ENCODE data around the gene TSEN34.
A peak's percentile ranks its signal among the peaks of the same experiment; 100 is the strongest.
"Not testable (repeated sequence)": the region's sequence is repeated elsewhere in the genome, so short reads cannot be mapped to it uniquely, and the experiment has no call there.

Gene TSEN34

GRCh38 chr19:54211235-54211634, 20.1 kb downstream of the TSEN34 start:
- peak overlapping the region; percentile 33 to 90 (median 80) for H3K27ac Mint-ChIP-seq
- H3K36me3 Mint-ChIP-seq (ENCODE audit: low read depth) = peaks cover 45% of the 10 kb centered on the region

GRCh38 chr19:54214217-54214616, 23.1 kb downstream of the TSEN34 start:
- not testable (repeated sequence) for H3K27ac Mint-ChIP-seq; H3K4me3 Mint-ChIP-seq; H3K9me3 Mint-ChIP-seq; H3K27me3 Mint-ChIP-seq (ENCODE audit: low read depth)
- Mint-ChIP-seq H3K36me3 (ENCODE audit: low read depth) (peaks cover 27% of the 10 kb centered on the region), H3K4me1 (peaks cover 19% of the 10 kb centered on the region)

More at GRCh38 chr19:54211235-54211634, 20.1 kb downstream of the TSEN34 start:
- H3K4me3 Mint-ChIP-seq = peak overlapping the region in 1 of 3 experiments; percentile 7
- no peaks in the 10 kb centered on the region for H3K27me3 Mint-ChIP-seq (ENCODE audit: low read depth)
- H3K4me1 Mint-ChIP-seq = peaks cover 30% of the 10 kb centered on the region
- no peaks in the 10 kb centered on the region for H3K9me3 Mint-ChIP-seq
- TF ChIP-seq, protein P1, sequence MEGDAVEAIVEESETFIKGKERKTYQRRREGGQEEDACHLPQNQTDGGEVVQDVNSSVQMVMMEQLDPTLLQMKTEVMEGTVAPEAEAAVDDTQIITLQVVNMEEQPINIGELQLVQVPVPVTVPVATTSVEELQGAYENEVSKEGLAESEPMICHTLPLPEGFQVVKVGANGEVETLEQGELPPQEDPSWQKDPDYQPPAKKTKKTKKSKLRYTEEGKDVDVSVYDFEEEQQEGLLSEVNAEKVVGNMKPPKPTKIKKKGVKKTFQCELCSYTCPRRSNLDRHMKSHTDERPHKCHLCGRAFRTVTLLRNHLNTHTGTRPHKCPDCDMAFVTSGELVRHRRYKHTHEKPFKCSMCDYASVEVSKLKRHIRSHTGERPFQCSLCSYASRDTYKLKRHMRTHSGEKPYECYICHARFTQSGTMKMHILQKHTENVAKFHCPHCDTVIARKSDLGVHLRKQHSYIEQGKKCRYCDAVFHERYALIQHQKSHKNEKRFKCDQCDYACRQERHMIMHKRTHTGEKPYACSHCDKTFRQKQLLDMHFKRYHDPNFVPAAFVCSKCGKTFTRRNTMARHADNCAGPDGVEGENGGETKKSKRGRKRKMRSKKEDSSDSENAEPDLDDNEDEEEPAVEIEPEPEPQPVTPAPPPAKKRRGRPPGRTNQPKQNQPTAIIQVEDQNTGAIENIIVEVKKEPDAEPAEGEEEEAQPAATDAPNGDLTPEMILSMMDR (IDR thresholded peaks at IDR 0.05; ENCODE audit: unreplicated experiment in 3 of 3) = no peak

DNA sequence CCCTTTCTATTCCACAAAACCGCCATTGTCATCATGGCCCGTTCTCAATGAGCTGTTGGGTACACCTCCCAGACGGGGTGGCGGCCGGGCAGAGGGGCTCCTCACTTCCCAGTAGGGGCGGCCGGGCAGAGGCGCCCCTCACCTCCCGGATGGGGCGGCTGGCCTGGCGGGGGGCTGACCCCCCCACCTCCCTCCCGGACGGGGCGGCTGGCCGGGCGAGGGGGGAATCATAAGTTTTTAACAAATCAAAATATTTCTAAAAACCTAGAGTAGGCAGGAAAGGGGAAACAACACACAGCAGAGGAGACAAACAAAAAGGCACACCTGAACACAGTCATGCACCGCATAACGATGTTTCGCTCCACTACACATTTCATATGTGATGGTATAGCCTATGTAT, 23.6 kb downstream of the TSEN34 start:
- Mint-ChIP-seq H3K36me3 (ENCODE audit: low read depth) (peaks cover 26% of the 10 kb centered on the region), H3K4me1 (peaks cover 17% of the 10 kb centered on the region)
- H3K9me3 Mint-ChIP-seq; H3K27ac Mint-ChIP-seq; H3K4me3 Mint-ChIP-seq; H3K27me3 Mint-ChIP-seq (ENCODE audit: low read depth): not testable (repeated sequence)

DNA sequence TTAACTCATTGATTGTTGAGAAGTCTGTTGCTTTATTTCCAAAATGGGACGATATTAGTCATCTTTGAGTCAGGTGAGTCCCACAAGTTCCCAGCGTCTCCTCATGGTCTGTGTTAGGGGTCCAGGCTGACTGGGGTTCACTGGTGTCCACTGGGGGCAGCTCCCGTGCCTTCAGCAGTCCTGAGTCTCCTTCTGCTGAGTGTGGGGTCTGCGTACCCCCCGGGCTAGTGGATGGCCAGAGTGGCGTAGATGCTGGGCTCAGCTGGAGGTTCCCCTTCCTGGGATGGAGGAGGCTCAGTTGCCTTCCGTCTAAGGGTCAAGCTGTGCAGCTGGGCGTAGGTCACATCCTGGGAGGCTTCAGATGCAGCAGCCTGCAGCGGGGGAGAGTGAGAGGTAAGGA, 25.8 kb downstream of the TSEN34 start:
- no peak overlapping the region for H3K27ac Mint-ChIP-seq
- H3K4me3 Mint-ChIP-seq = no peak overlapping the region
- TF ChIP-seq, protein P1 (IDR thresholded peaks at IDR 0.05; ENCODE audit: unreplicated experiment in 3 of 3) = no peak
- no peaks in the 10 kb centered on the region for H3K9me3 Mint-ChIP-seq
- H3K4me1 Mint-ChIP-seq = peaks cover 4% of the 10 kb centered on the region
- peaks cover 16% of the 10 kb centered on the region for H3K36me3 Mint-ChIP-seq (ENCODE audit: low read depth)
- peaks cover 8% of the 10 kb centered on the region for H3K27me3 Mint-ChIP-seq (ENCODE audit: low read depth)

- H3K36me3 Mint-ChIP-seq (ENCODE audit: low read depth) = peaks cover 14% of the 10 kb centered on the region
- H3K27me3 Mint-ChIP-seq (ENCODE audit: low read depth); H3K9me3 Mint-ChIP-seq; H3K4me3 Mint-ChIP-seq; H3K4me1 Mint-ChIP-seq: not testable (repeated sequence)
- peak overlapping the region in 1 of 3 experiments; percentile 65 for H3K27ac Mint-ChIP-seq
Observed at GRCh38 chr19:54217517-54218247, 26.6 kb downstream of the TSEN34 start.

DNA sequence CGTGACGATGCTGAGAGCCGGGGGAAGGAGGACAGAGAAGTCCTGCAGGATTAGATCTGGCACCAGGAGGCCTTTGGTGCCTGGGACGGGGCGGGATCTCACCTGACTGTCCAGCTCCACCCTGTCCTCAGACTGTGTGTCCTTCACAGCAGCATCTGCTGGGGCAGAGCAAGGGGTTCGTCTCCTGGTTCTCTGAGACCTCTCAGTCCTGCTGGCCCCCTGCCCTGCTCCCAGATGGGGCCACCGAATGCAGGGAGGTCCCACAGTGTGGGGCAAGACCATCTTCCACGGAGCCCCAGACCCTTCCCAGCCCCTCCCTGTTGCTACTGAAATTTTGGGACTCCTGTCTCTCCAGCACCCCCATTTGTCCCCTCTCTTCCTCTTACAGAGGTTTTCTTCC, 27.2 kb downstream of the TSEN34 start:
- TF ChIP-seq, protein P1 (IDR thresholded peaks at IDR 0.05; ENCODE audit: unreplicated experiment in 3 of 3) = no peak
- H3K27me3 Mint-ChIP-seq (ENCODE audit: low read depth) = peaks cover 8% of the 10 kb centered on the region
- peak overlapping the region in 1 of 3 experiments; percentile 65 for H3K27ac Mint-ChIP-seq
- H3K9me3 Mint-ChIP-seq = no peaks in the 10 kb centered on the region
- no peak overlapping the region for H3K4me3 Mint-ChIP-seq
- H3K4me1 Mint-ChIP-seq = peaks cover 6% of the 10 kb centered on the region
- peaks cover 9% of the 10 kb centered on the region for H3K36me3 Mint-ChIP-seq (ENCODE audit: low read depth)

- Mint-ChIP-seq H3K27me3 (ENCODE audit: low read depth) (peaks cover 8% of the 10 kb centered on the region), H3K4me3 (no peak overlapping the region), H3K9me3 (no peaks in the 10 kb centered on the region), H3K4me1 (peaks cover 8% of the 10 kb centered on the region), H3K27ac (no peak overlapping the region), H3K36me3 (ENCODE audit: low read depth) (peaks cover 7% of the 10 kb centered on the region)
- TF ChIP-seq, protein P1 (IDR thresholded peaks at IDR 0.05; ENCODE audit: unreplicated experiment in 3 of 3) = no peak
Observed at GRCh38 chr19:54218960-54219661, 28.0 kb downstream of the TSEN34 start.

DNA sequence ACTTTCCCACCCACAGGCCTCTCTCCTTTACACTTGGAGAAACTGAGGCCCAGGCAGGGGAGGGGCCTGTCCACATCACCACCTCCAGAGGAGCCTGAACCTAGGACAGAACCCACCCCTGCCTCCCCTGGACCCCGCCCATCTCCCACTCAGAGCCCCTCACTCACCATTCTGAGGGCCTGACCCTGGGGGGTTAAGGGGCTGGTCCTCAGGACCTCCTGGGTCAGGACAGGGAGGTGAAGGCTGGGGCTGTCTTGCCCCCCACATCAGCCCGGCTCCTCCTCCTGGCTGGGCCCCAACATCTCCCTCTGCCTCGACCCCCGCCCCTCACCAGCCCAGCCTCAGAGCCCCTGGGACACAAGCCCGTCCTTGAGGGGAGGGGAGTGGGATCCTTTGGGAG, 28.6 kb downstream of the TSEN34 start:
- not testable (repeated sequence) for H3K4me3 Mint-ChIP-seq; H3K27ac Mint-ChIP-seq; H3K4me1 Mint-ChIP-seq; H3K36me3 Mint-ChIP-seq (ENCODE audit: low read depth); H3K9me3 Mint-ChIP-seq
- H3K27me3 Mint-ChIP-seq (ENCODE audit: low read depth) = peaks cover 11% of the 10 kb centered on the region

DNA sequence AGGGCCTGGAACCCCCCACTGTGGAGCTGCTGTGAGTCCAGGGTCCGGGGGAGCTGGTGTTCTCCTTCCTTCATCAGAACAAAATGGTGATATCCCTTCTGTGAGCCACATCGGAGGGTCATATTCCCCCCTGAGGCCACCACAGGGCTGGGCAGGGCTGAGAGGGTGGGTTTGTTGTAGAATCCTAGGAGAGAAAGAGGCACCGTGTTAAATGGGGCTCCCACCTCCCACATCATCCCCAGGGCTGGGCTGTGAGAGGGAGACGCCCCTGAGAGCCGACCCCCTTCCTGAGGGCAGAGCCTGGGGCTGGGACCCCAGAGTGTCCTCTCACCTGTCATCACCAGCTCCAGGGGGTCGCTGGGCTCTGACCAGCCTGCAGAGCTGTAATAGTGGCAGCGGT, 30.8 kb downstream of the TSEN34 start:
- H3K27me3 Mint-ChIP-seq (ENCODE audit: low read depth) = peaks cover 14% of the 10 kb centered on the region
- H3K4me3 Mint-ChIP-seq; H3K4me1 Mint-ChIP-seq; H3K36me3 Mint-ChIP-seq (ENCODE audit: low read depth); H3K9me3 Mint-ChIP-seq; H3K27ac Mint-ChIP-seq: not testable (repeated sequence)

DNA sequence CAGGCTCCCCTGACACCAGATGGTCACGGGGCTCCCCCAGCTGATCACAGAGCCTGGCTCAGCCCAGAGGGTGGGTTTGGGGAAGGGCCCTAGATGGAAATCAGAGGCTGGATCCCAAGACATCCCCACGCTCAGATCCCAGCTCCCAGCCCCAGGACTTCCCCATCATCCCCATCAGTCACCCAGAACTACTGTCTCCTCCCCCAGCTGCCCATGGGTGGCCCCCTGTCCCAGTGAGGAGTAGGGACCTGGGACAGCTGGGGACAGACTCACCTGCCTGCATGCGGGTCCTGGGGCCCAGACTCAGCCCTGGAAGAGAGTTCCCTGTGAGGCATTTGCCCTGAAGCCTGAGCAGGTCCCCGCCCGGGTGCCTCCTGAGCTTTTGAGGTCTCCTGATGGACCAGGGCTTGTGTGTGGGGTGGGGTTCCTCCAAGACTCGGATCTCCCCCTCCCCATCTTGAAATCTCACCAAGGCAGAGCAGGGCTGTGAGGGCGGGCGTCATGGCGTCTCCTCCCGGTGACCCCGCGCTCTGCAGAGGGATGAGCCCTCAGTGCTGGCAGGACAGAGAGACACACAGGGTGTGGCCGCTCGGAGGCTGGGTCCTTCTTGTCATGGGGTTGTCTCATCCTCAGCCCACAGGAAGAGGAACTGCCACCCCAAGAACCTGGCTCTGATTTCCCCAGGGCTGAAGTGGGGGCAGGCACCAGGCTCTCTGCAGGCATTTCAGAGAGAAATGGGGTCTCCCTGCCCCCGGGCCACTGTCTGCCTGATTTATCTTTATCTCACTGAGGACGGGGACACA, 31.6 kb downstream of the TSEN34 start, which contains the start of gene LILRB3:
Gene LILRB3, minus strand, starts transcription at position 534 of the 803 bp plus-strand sequence. Its CDS starts 31 bp downstream, at position 503.
- H3K27ac Mint-ChIP-seq; H3K36me3 Mint-ChIP-seq (ENCODE audit: low read depth); H3K4me3 Mint-ChIP-seq; H3K4me1 Mint-ChIP-seq; H3K9me3 Mint-ChIP-seq: not testable (repeated sequence)
- H3K27me3 Mint-ChIP-seq (ENCODE audit: low read depth) = peaks cover 12% of the 10 kb centered on the region

Measured in nephron (organoid).